Activated T-cell treated with anti-CD3 and anti-CD28 coated beads, Interleukin-2, amount 50 U/mL, for 72 hours (primary cell): Measurements from ENCODE around the gene USP9X. TPM values are rescaled to one million over a fixed set of nuclear protein-coding genes. Genes with fewer than 3 reads are reported as not detected.

Source experiments
- ATAC-seq, 2 donors: fragments of 150-1000 bp; cut with Tn5 transposase; replicated peaks in 1 of 2; 2 replicates each; pipeline ENCODE4 v1.10.0; 2021; ENCODE audit warnings: moderate library complexity in 2 of 2, mild to moderate bottlenecking in 1 of 2
- DNase-seq, 2 donors: peaks; one replicate each; pipeline ENCODE4 v3.0.0; 2021 to 2022; ENCODE audit warnings: mixed read lengths in 1 of 2
- H3K27ac Mint-ChIP-seq: one replicate; pipeline ENCODE4 v1.8.0; 2022; ENCODE audit warnings: mild to moderate bottlenecking, moderate library complexity, mixed read lengths
- H3K27me3 Mint-ChIP-seq: one replicate; pipeline ENCODE4 v1.8.0; 2022; ENCODE audit warnings: low read depth, mixed read lengths
- H3K36me3 Mint-ChIP-seq, 2 donors: one replicate each; pipeline ENCODE4 v1.8.0; 2022; ENCODE audit warnings: mixed read lengths in 2 of 2, mild to moderate bottlenecking in 1 of 2; ENCODE audit not compliant: insufficient read depth in 2 of 2
- H3K4me1 Mint-ChIP-seq: one replicate; pipeline ENCODE4 v1.8.0; 2022; ENCODE audit warnings: low read depth, mixed read lengths
- H3K4me3 Mint-ChIP-seq, 2 donors: one replicate each; pipeline ENCODE4 v1.8.0; 2022; ENCODE audit warnings: mild to moderate bottlenecking in 2 of 2, mixed read lengths in 2 of 2, moderate library complexity in 2 of 2
- H3K9me3 Mint-ChIP-seq, 2 donors: one replicate each; pipeline ENCODE4 v1.8.0; 2022; ENCODE audit warnings: mixed read lengths in 2 of 2
- total RNA-seq, 2 donors: library from RNA; stranded (reverse); gene quantifications; one replicate each; pipeline ENCODE4 v1.2.3, GENCODE V29; 2022

The USP9X gene
- total RNA-seq, 2 donors from 2014 or later = 70.1 to 95.1 TPM

DNA sequence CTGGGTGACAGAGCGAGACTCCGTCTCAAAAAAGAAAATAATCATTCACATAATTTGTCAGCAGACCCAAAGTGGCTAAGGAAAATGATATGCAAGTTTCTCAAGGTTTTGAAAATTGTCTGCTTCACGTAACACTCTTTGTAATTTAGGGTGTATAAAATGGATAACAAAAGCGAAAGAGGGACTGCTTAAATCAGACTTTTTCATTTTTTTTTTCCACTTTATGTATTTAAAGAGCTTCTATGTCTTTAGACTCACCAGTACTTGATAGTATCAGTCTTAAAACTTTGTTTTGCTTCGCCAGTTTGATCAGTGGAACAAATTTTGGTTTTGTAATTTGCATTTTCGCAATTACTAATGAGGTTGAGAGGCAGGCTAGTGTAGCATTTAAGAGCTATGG, 34.6 kb downstream of the USP9X start:
- Mint-ChIP-seq H3K27me3 (no peaks in the 10 kb centered on the region), H3K27ac (no peak overlapping the region), H3K4me1 (peaks cover 87% of the 10 kb centered on the region), H3K9me3 (no peaks in the 10 kb centered on the region), H3K36me3 (peaks cover 0 to 6% of the 10 kb centered on the region in 2 donors), H3K4me3 (peak overlapping the region; percentile 51 to 67)
- DNase-seq (no peak), ATAC-seq (peak in 1 of 2 donors; percentile 17)

DNA sequence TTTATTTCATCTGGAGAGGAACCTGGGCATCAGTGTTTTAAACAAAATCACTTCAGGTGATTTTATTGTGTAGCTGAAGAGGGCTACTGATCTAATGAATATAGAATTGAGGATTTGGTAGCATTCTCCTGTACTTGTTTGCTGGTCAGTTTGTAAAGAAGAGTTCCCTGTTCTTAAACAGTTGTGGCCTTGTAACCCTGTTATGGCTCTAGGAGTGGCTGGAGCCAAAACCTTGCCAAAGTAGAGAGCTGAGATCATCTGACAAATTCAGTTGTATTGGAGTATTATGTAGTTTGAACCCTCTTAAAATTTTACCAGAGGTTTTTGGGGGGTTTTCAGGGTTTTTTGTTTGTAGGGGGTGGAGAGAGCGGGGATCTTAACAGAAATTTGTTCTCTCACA, 36.5 kb downstream of the USP9X start:
- DNase-seq = no peak
- peak overlapping the region in 1 of 2 donors; percentile 60 for H3K4me3 Mint-ChIP-seq
- peaks cover 2 to 12% of the 10 kb centered on the region in 2 donors for H3K36me3 Mint-ChIP-seq
- ATAC-seq = no peak
- H3K9me3 Mint-ChIP-seq = no peaks in the 10 kb centered on the region
- no peak overlapping the region for H3K27ac Mint-ChIP-seq
- H3K4me1 Mint-ChIP-seq = peaks cover 75% of the 10 kb centered on the region
- H3K27me3 Mint-ChIP-seq = no peaks in the 10 kb centered on the region

DNA sequence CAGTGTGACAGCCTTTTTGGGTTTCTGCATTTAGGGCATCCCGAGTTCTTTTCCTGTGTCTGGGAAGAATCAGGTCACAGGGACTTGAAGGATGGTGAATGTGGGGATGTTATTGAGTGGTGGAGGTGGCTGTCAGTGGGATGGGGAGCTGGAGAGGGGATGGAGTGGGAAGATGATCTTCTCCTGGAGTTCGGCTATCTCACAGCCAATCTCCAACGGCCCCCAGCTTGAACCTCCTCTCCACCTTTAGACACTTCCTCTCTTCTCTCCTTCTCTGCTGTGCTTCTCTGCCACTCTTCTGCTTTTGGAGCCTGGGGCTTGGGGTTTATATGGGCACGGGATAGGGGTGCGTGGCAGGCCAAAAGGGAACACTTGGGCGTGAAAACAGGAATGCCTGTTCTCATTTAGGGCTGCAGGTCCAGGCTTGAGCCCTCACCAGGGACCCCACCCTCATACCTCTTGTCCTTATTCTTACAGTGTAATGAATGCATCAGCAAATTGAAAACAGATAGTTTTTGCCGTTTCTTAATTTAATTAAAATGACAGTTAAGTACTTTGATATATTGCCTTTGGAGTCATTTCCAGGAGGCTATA, 37.5 kb downstream of the USP9X start:
- peaks cover 2 to 12% of the 10 kb centered on the region in 2 donors for H3K36me3 Mint-ChIP-seq
- H3K4me3 Mint-ChIP-seq = no peak overlapping the region
- peak overlapping the region; percentile 61 for H3K27ac Mint-ChIP-seq

DNA sequence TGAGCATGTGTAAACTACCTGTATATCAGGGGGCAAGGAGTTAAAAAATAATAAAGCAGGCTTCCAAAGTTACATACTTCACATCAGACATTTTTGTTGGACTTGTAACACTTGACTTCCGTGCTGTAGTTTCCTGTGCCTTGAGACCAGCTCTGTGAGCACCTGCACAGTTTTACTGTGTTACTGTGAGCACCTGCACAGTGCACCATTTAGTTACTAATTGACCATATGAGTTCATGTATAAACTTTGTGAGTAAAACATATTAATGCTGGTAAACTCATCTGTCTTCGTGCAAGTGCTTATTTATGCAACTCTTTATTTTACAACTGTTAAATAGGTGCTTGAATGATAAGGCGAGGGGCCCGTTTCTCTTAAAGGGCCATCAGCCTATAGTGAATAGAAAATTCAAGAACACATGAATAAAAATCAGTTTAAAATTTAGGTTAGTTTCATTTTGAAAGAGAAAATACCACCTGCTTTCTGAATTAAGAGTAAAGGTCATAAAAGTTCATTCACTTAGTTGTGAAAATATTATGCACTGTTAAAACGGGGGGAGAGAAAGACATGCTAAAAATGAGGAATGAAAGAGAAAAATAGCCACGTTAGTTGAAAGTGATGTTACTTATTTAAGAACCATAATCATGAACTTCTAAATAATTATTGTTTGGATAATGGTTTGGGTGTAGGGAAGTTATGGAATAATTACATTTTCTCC, 42.4 kb downstream of the USP9X start:
- DNase-seq (no peak), ATAC-seq (no peak)
- peak overlapping the region in 1 of 2 donors; percentile 53 for H3K4me3 Mint-ChIP-seq
- H3K4me1 Mint-ChIP-seq = peaks cover 24% of the 10 kb centered on the region
- H3K27ac Mint-ChIP-seq = no peak overlapping the region
- H3K36me3 Mint-ChIP-seq = peaks cover 2 to 19% of the 10 kb centered on the region in 2 donors
- H3K9me3 Mint-ChIP-seq = no peaks in the 10 kb centered on the region
- H3K27me3 Mint-ChIP-seq = no peaks in the 10 kb centered on the region

More for the DNA sequence above, 37.5 kb downstream of the USP9X start:
- ATAC-seq = no peak
- DNase-seq = no peak
- Mint-ChIP-seq H3K4me1 (peaks cover 69% of the 10 kb centered on the region), H3K9me3 (no peaks in the 10 kb centered on the region), H3K27me3 (no peaks in the 10 kb centered on the region)

DNA sequence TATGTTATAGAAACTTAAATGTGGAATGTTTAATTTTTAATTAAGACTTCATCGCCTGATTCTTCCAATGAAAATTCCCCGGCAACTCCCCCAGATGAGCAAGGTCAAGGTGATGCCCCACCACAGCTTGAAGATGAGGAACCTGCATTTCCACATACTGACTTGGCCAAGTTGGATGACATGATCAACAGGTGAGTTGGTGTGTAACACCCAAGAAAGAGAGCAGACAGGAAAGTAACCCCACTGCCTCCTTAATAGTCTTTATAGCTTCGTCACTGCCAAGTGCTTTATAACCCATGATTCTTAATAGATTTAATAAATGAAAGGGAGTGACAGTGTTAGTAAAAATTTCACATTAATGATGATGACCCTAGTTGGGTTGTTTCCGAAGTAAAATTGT, 43.7 kb downstream of the USP9X start:
- ATAC-seq = no peak
- no peaks in the 10 kb centered on the region for H3K27me3 Mint-ChIP-seq
- H3K4me1 Mint-ChIP-seq = peaks cover 15% of the 10 kb centered on the region
- H3K9me3 Mint-ChIP-seq = no peaks in the 10 kb centered on the region
- H3K27ac Mint-ChIP-seq = no peak overlapping the region
- peaks cover 2 to 19% of the 10 kb centered on the region in 2 donors for H3K36me3 Mint-ChIP-seq
- DNase-seq = no peak
- no peak overlapping the region for H3K4me3 Mint-ChIP-seq

DNA sequence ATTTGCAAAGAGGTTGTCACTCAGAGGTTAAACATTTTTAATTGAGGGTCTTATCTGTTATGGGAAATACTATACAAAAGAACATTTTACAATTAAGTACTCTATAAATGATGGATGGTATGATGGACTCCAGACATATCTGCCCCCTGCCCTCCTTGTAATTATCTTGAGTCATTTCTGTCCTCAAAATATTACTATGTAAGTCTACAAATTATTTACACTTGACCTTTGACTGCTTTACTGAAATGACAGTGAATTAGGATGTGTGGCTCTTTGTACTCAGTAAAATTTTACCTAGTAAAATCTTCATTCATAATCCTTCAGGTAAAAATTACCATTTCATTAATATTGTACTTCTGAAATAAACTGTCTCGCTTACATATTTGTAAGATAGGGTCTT, 46.5 kb downstream of the USP9X start:
- Mint-ChIP-seq H3K27ac (no peak overlapping the region), H3K9me3 (no peaks in the 10 kb centered on the region), H3K36me3 (peaks cover 2 to 26% of the 10 kb centered on the region in 2 donors), H3K27me3 (no peaks in the 10 kb centered on the region), H3K4me1 (peaks cover 7% of the 10 kb centered on the region), H3K4me3 (no peak overlapping the region)
- DNase-seq (no peak), ATAC-seq (no peak)

DNA sequence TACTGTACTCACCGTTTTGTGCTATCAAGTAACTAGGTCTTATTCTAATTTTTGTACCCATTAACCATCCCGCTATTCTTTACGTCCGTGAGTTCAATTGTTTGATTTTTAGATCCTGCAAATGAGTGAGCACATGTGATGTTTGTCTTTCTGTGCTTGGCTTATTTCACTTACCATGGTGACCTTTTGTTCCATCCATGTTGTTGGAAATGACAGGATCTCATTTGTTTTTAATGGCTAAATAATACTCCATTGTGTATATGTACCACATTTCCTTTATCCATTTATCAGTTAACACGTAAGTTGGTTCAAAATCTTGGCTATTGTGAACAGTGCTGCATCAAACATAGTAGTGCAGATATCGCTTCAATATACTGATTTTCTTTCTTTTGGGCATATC, 48.3 kb downstream of the USP9X start:
- DNase-seq (no peak), ATAC-seq (no peak)
- H3K4me1 Mint-ChIP-seq = peaks cover 4% of the 10 kb centered on the region
- H3K9me3 Mint-ChIP-seq = no peaks in the 10 kb centered on the region
- H3K4me3 Mint-ChIP-seq = no peak overlapping the region
- peaks cover 2 to 32% of the 10 kb centered on the region in 2 donors for H3K36me3 Mint-ChIP-seq
- no peaks in the 10 kb centered on the region for H3K27me3 Mint-ChIP-seq
- no peak overlapping the region for H3K27ac Mint-ChIP-seq

DNA sequence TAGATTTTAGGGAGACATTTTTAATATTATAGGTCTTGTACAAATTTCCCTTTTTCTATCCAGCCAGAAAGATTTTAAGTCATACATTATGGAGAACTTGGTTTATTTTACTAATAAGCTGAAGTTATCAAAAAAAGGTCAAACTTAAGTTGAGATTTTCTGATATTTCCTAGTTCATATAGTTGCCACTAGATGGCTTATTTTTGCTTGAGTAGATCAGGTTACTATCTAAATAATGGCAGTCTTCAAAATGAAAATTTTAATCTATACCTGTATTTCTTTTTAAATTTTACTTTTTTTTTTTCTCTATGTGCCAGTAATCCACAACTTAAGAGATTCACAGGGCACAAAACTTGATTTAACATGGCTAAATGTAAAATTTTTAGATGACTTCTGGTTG, 52.3 kb downstream of the USP9X start:
- Mint-ChIP-seq H3K4me3 (no peak overlapping the region), H3K36me3 (peaks cover 2 to 25% of the 10 kb centered on the region in 2 donors), H3K9me3 (no peaks in the 10 kb centered on the region), H3K4me1 (no peaks in the 10 kb centered on the region), H3K27me3 (no peaks in the 10 kb centered on the region), H3K27ac (no peak overlapping the region)
- no peak for ATAC-seq
- no peak for DNase-seq

DNA sequence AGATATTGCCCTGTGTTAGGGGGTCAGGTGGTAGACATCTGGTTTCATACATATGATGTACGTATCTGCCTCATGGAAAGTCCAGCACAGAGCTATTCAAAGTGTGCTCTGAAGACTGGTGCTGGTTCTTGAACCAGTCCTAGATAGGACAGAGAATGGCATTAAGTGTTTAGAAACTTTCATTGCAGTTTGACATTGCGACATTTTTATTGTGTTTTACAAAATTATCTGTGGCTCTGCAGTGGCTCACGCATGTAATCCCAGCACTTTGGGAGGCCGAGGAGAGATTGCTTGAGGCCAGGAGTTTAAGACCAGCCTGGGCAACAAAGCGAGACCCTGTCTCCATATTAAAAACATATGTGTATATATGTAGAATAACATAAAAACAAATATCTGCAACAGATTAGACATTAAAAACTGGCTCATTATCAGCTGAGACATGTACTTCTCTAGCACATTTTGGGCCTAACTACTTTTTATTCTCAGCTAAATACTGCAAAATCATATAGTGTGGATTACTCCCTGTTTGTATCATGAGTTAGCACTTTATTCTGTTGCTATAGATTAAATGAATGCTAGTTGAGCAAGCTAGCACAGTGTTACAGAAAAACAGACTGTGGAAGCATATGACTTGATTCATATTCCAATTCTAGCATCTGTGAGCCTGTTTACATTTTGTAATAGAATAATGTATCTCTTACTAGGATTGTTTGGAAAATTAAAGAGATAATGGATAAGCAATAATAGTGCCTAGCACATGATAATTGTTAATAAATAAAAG, 57.1 kb downstream of the USP9X start:
- Mint-ChIP-seq H3K36me3 (peaks cover 0 to 16% of the 10 kb centered on the region in 2 donors), H3K27me3 (no peaks in the 10 kb centered on the region), H3K27ac (no peak overlapping the region), H3K4me3 (no peak overlapping the region), H3K9me3 (no peaks in the 10 kb centered on the region), H3K4me1 (peaks cover 18% of the 10 kb centered on the region)
- ATAC-seq (no peak), DNase-seq (no peak)

DNA sequence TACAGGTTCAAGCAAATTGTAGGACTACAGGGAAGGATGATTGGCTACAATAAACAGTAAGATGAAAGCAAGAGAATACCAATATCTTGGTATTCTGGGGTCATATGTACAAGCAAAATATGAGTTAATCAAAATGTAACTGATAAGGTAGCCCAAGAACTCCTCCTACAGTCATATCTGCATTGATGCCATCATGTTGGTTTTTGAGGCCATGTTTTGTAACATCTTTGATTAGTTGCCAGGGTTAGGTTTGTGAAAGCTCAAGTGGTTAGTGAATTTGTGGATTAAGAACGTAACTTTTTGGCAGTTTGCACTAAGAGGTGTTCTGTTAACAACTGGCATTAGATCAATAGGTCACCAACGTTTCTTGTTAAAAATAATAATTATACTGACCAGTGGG, 59.6 kb downstream of the USP9X start:
- H3K4me1 Mint-ChIP-seq = peaks cover 18% of the 10 kb centered on the region
- DNase-seq = no peak
- H3K4me3 Mint-ChIP-seq = no peak overlapping the region
- ATAC-seq = peak; percentile 36 to 42
- peaks cover 0 to 21% of the 10 kb centered on the region in 2 donors for H3K36me3 Mint-ChIP-seq
- H3K27me3 Mint-ChIP-seq = no peaks in the 10 kb centered on the region
- H3K9me3 Mint-ChIP-seq = no peaks in the 10 kb centered on the region
- no peak overlapping the region for H3K27ac Mint-ChIP-seq

DNA sequence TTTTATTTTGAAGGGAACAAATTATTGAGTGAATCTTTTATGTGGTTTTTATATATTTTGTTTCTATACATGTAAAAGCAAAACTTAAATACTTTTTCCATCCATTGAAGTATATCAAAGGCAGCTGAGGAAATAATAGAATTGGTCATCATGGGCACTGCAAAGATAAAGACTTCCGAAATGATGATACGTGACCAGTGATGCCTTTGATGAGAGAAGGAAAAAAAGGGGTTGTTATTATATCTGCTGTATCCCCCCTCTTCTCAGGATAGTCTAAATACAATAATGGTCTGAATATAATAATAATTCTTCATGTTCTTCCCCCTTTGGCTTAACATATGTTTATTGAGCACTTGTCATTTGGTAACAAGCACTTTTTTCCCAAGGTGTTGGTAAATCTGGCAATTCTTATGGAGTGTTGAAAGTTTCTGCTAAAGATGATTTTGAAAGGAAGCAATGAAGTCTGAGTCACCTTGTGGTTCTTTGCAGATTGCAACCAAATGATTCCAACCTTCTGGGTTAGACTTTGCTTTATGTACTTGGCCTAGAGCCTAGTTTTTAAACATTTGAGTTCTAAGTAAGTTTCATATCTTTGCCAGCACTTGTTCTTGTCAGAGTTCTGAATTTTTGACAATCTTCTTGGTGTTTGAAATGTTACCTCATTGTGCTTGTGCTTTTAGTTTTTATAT, 60.8 kb downstream of the USP9X start:
- Mint-ChIP-seq H3K4me1 (peaks cover 18% of the 10 kb centered on the region), H3K9me3 (no peaks in the 10 kb centered on the region), H3K36me3 (peaks cover 0 to 24% of the 10 kb centered on the region in 2 donors), H3K27me3 (no peaks in the 10 kb centered on the region), H3K4me3 (no peak overlapping the region), H3K27ac (peak overlapping the region; percentile 19)
- DNase-seq (no peak), ATAC-seq (peak; percentile 64 to 68)

DNA sequence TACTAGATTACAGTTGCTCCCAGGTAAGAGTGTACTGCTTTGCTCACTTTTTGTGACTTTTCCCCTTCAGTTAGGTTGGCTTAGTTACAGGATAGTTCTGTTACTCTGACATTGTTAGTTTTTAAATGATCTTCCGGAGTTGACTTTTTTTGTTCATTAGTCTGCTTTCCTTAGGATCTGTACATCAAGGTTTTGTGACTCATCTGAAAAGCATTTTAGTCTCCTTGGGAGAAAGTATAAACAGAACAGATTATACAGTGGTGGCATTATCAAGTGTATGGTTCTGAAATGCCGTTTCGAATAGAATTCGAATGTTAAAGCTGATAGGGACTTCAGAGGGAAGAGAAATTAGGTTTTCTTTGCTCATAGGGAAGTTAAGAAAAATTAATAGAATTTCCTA, 63.3 kb downstream of the USP9X start:
- H3K27ac Mint-ChIP-seq = no peak overlapping the region
- DNase-seq = no peak
- peaks cover 0 to 28% of the 10 kb centered on the region in 2 donors for H3K36me3 Mint-ChIP-seq

DNA sequence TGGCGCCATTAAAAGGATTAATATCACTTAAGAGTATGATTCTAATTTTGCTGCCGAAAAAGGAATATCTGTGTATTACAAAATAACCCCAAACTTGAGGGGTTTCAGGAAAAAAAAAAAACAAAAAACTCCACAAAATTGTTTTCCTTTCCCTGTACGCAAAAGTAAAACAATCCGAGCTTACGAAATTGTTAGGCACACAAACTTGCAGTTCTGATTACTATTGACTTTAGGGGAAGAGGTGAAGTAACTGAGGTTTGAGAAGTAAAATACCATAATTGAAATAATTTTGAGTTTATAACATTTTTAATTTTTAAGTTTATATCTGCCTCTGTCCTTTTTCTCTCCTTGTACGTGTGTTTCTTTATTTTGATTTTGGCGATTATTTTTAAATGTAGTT, 64.8 kb downstream of the USP9X start:
- no peaks in the 10 kb centered on the region for H3K9me3 Mint-ChIP-seq
- H3K4me3 Mint-ChIP-seq = no peak overlapping the region
- H3K4me1 Mint-ChIP-seq = peaks cover 18% of the 10 kb centered on the region
- peaks cover 0 to 30% of the 10 kb centered on the region in 2 donors for H3K36me3 Mint-ChIP-seq
- ATAC-seq (no peak), DNase-seq (no peak)
- H3K27me3 Mint-ChIP-seq = no peaks in the 10 kb centered on the region
- H3K27ac Mint-ChIP-seq = no peak overlapping the region

More for the DNA sequence above, 63.3 kb downstream of the USP9X start:
- ATAC-seq = no peak
- Mint-ChIP-seq H3K27me3 (no peaks in the 10 kb centered on the region), H3K4me1 (peaks cover 18% of the 10 kb centered on the region), H3K4me3 (no peak overlapping the region), H3K9me3 (no peaks in the 10 kb centered on the region)
